GM18498 (cell line): ENCODE measurements around the gene ZNF469.

Experiments used
- ATAC-seq: cut with Tn5 transposase; IDR thresholded peaks from one replicate; pipeline ENCODE4 v1.9.1; 2021; ENCODE audit warnings: mild to moderate bottlenecking, moderate library complexity; ENCODE audit not compliant: unreplicated experiment

Gene ZNF469

GRCh38 chr16:88424587-88425235 is 42.0 kb downstream of the ZNF469 start:
- no peak for ATAC-seq

- no peak for ATAC-seq
Measured at GRCh38 chr16:88426018-88426417, 43.3 kb downstream of the ZNF469 start.

DNA sequence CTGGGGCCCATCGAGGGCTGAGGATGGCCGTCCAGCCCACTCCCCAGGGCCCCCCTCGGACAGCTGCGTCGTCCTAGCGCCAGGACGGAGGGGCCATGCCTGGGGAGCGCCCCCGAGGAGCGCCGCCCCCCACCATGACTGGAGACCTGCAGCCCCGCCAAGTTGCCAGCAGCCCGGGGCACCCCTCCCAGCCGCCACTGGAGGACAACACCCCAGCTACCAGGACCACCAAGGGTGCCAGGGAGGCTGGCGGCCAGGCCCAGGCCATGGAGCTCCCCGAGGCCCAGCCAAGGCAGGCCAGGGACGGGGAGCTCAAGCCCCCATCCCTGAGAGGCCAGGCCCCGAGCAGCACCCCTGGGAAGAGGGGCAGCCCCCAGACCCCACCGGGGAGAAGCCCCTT is 44.6 kb downstream of the ZNF469 start:
- ATAC-seq = no peak

DNA sequence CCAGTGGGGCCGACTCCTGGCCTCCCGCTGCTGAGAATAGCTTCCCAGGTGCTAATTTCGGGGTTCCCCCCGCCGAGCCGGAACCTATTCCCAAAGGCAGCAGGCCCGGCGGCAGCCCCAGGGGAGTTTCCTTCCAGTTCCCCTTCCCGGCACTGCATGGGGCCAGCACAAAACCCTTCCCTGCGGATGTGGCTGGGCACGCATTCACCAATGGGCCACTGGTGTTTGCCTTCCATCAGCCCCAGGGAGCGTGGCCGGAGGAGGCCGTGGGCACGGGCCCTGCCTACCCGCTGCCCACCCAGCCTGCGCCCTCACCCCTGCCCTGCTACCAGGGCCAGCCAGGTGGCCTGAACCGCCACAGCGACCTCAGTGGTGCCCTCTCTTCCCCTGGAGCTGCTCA is 45.4 kb downstream of the ZNF469 start:
- ATAC-seq = no peak

DNA sequence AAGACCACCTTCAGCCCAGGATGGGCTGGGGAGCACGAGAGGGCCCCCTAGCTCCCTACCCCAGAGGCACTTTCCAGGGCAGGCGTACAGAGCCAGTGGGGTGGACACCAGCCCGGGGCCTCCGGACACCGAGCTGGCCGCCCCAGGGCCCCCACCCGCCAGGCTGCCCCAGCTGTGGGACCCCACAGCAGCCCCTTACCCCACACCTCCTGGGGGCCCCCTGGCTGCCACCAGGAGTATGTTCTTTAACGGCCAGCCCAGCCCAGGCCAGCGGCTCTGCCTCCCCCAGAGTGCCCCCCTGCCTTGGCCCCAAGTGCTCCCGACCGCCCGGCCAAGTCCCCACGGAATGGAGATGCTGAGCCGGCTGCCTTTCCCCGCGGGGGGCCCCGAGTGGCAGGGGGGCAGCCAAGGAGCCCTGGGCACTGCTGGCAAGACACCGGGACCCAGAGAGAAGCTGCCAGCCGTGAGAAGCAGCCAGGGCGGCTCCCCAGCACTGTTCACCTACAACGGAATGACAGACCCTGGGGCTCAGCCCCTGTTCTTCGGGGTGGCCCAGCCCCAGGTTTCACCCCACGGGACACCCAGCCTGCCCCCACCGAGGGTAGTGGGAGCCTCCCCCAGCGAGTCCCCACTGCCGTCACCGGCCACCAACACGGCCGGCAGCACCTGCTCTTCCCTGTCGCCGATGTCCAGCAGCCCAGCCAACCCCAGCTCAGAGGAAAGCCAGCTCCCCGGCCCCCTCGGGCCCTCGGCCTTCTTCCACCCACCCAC is 46.0 kb downstream of the ZNF469 start:
- no peak for ATAC-seq

DNA sequence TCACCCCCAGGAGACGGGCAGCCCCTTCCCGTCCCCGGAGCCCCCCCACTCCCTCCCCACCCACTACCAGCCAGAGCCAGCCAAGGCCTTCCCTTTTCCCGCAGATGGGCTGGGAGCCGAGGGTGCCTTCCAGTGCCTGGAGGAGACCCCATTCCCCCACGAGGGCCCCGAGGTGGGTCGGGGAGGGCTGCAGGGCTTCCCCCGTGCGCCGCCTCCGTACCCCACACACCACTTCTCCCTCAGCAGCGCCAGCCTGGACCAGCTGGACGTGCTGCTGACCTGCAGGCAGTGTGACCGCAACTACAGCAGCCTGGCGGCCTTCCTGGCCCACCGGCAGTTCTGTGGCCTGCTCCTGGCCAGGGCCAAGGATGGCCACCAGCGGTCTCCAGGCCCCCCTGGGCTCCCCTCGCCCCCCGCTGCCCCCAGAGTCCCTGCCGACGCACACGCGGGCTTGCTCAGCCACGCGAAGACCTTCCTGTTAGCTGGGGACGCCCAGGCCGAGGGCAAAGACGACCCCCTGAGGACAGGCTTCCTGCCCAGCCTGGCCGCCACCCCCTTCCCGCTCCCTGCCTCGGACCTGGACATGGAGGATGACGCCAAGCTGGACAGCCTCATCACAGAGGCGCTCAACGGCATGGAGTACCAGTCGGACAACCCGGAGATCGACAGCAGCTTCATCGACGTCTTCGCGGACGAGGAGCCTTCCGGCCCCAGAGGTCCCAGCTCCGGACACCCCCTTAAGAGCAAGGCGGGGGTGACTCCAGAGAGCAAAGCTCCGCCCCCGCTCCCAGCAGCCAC is 46.8 kb downstream of the ZNF469 start:
- no peak for ATAC-seq

DNA sequence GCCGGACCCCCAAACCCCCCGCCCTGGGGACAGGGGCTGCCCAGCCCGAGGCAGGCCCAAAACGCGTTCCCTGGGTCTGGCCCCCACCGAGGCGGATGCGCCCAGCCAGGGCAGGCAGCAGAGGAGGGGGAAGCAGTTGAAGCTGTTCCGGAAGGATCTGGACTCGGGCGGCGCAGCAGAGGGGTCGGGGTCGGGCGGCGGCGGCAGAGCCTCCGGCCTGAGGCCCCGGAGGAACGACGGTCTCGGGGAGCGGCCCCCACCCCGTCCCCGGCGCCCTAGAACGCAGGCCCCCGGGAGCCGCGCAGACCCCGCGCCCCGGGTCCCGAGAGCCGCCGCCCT is 47.4 kb downstream of the ZNF469 start:
- ATAC-seq = no peak

DNA sequence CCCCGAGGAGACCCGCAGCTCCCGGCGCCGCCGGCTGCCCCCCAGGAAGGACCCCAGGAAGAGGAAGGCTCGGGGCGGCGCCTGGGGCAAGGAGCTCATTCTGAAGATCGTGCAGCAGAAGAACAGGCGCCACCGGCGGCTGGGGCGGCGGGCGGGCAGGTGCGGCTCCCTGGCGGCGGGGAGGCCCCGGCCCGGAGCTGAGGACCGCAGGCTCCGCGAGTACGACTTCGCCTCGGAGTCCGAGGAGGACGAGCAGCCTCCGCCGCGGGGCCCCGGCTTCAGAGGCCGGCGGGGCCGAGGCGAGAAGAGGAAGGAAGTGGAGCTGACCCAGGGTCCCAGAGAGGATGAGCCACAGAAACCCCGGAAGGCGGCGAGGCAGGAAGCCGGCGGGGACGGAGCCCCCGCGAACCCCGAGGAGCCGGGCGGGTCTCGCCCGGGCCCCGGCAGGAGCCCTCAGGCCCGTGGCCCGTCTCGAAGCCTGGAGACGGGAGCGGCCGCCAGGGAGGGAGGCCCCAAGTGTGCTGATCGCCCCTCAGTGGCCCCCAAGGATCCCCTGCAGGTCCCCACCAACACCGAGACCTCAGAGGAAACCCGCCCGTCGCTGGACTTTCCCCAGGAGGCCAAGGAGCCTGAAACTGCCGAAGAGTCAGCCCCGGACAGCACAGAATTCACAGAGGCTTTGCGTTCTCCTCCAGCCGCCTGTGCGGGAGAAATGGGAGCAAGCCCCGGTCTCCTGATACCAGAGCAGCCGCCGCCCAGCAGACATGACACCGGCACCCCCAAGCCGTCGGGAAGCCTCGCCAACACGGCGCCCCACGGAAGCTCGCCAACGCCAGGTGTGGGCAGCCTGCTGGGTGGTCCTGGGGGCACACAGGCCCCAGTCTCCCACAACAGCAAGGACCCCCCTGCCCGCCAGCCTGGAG is 48.0 kb downstream of the ZNF469 start:
- no peak for ATAC-seq

GRCh38 chr16:88431651-88432050 is 48.9 kb downstream of the ZNF469 start:
- no peak for ATAC-seq

DNA sequence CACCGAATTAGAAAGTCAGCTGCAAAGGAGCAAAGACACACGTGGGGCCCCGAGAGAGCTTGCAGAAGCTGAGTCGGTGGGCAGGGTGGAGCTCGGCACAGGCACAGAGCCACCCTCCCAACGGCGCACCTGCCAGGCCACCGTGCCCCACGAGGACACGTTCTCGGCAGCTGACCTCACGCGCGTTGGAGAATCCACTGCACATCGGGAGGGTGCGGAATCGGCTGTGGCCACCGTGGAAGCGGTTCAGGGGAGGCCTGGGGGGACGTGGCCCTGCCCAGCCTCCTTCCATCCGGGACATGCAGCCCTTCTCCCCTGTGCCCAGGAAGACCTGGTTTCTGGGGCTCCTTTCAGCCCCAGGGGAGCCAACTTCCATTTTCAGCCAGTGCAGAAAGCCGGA is 49.4 kb downstream of the ZNF469 start:
- no peak for ATAC-seq
